ENCODE results near the gene SNED1. TPM values are rescaled to one million over a fixed set of nuclear protein-coding genes. Genes with fewer than 3 reads are reported as not detected.

SNED1 gene
- total and polyA plus RNA-seq, 9 donors = 16.7 to 69.5 (median 38.9) TPM

- H3K9me3 ChIP-seq = no peaks in the 10 kb centered on the region
- H3K4me1 ChIP-seq (ENCODE audit: insufficient read depth) = no peaks in the 10 kb centered on the region
- DNase-seq = no peak
- H3K27ac ChIP-seq = no peak overlapping the region
- H3K4me3 ChIP-seq = no peak overlapping the region
- TF ChIP-seq EP300 (IDR thresholded peaks at IDR 0.05) = no peak
- no peak for TF ChIP-seq CTCF (IDR thresholded peaks at IDR 0.05)
- TF ChIP-seq POLR2A (IDR thresholded peaks at IDR 0.05) = no peak
- 67 to 78% (median 75%) methylated on average over 6 of the region's 6 CpGs for WGBS, 3 donors
- H3K36me3 ChIP-seq = no peaks in the 10 kb centered on the region
- H3K27me3 ChIP-seq = no peaks in the 10 kb centered on the region
- intact Hi-C loops (cut with DNase I) = no loop called here
Measured at GRCh38 chr2:241094924-241095420, 96.6 kb downstream of the SNED1 start.

GRCh38 chr2:241095594-241096290 lies 97.3 kb downstream of the SNED1 start:
- DNase-seq = no peak
- intact Hi-C loops (cut with DNase I) = no loop called here

GRCh38 chr2:241096979-241097378 lies 98.6 kb downstream of the SNED1 start:
- no peak for DNase-seq
- no peaks in the 10 kb centered on the region for H3K36me3 ChIP-seq
- no peak overlapping the region for H3K27ac ChIP-seq
- H3K4me3 ChIP-seq = no peak overlapping the region
- no peaks in the 10 kb centered on the region for H3K9me3 ChIP-seq
- peaks cover 4% of the 10 kb centered on the region for H3K4me1 ChIP-seq (ENCODE audit: insufficient read depth)
- no peaks in the 10 kb centered on the region for H3K27me3 ChIP-seq
- intact Hi-C loops (cut with DNase I) = no loop called here
- 83 to 90% (median 86%) methylated on average over 8 of the region's 8 CpGs for WGBS, 3 donors
- TF ChIP-seq POLR2A (IDR thresholded peaks at IDR 0.05) (no peak), CTCF (IDR thresholded peaks at IDR 0.05) (no peak), EP300 (IDR thresholded peaks at IDR 0.05) (no peak)

More at GRCh38 chr2:241095594-241096290, 97.3 kb downstream of the SNED1 start:
- Histone ChIP-seq H3K36me3 (no peaks in the 10 kb centered on the region), H3K27ac (no peak overlapping the region), H3K27me3 (no peaks in the 10 kb centered on the region), H3K4me3 (no peak overlapping the region), H3K9me3 (no peaks in the 10 kb centered on the region), H3K4me1 (ENCODE audit: insufficient read depth) (no peaks in the 10 kb centered on the region)
- WGBS, 3 donors = 81 to 86% (median 83%) methylated on average over 14 of the region's 14 CpGs
- TF ChIP-seq CTCF (IDR thresholded peaks at IDR 0.05) (no peak), EP300 (IDR thresholded peaks at IDR 0.05) (no peak), POLR2A (IDR thresholded peaks at IDR 0.05) (no peak)

GRCh38 chr2:241099246-241099645 lies 100.8 kb downstream of the SNED1 start:
- Histone ChIP-seq H3K4me3 (no peak overlapping the region), H3K4me1 (ENCODE audit: insufficient read depth) (peaks cover 9% of the 10 kb centered on the region), H3K27ac (no peak overlapping the region), H3K27me3 (no peaks in the 10 kb centered on the region), H3K36me3 (no peaks in the 10 kb centered on the region), H3K9me3 (no peaks in the 10 kb centered on the region)
- no peak for TF ChIP-seq EP300 (IDR thresholded peaks at IDR 0.05)
- no peak for TF ChIP-seq CTCF (IDR thresholded peaks at IDR 0.05)
- no peak for TF ChIP-seq POLR2A (IDR thresholded peaks at IDR 0.05)
- 86 to 91% (median 87%) methylated on average over 5 of the region's 5 CpGs for WGBS, 3 donors
- no peak for DNase-seq
- intact Hi-C loops (cut with DNase I) = no loop called here
